Kidney epithelial cell (primary cell): ENCODE measurements around the gene RUFY2. TPM values are rescaled to one million over a fixed set of nuclear protein-coding genes. Genes with fewer than 3 reads are reported as not detected.
A peak's percentile ranks its signal among the peaks of the same experiment; 100 is the strongest.

ENCODE experiments used
- DNase-seq: peaks from one replicate; pipeline ENCODE4 v3.0.0-alpha.2; 2010; ENCODE audit warnings: low read depth
- H3K27me3 ChIP-seq: 2 replicates; pipeline ENCODE4 v1.6.0; 2011; ENCODE audit warnings: low read length; ENCODE audit not compliant: control insufficient read depth, insufficient read depth
- H3K36me3 ChIP-seq: 2 replicates; pipeline ENCODE4 v1.5.1; 2011; ENCODE audit warnings: low read length; ENCODE audit not compliant: control insufficient read depth, insufficient read depth
- H3K4me3 ChIP-seq: 2 replicates; pipeline ENCODE4 v1.5.1; 2011; ENCODE audit warnings: low read depth, mild to moderate bottlenecking, control low read depth, low read length
- total RNA-seq: library from RNA; depleted of rRNA; stranded (reverse); fragments of >200 nt; gene quantifications from 2 replicates; pipeline ENCODE4 v1.2.3, GENCODE V29; 2015
- TF ChIP-seq, protein P1 (sequence below): IDR thresholded peaks from 2 replicates; pipeline ENCODE4 v1.5.1; 2011; ENCODE audit warnings: mild to moderate bottlenecking, moderate library complexity, low read length, control low read depth, inconsistent platforms; ENCODE audit not compliant: insufficient read depth, poor library complexity, severe bottlenecking

The RUFY2 gene
- total RNA-seq, 1 donor from 2014 or later, result 13.0 TPM

GRCh38 chr10:68342909-68343516 is 64.1 kb downstream of the RUFY2 start:
- no peak for DNase-seq
- TF ChIP-seq, protein P1, sequence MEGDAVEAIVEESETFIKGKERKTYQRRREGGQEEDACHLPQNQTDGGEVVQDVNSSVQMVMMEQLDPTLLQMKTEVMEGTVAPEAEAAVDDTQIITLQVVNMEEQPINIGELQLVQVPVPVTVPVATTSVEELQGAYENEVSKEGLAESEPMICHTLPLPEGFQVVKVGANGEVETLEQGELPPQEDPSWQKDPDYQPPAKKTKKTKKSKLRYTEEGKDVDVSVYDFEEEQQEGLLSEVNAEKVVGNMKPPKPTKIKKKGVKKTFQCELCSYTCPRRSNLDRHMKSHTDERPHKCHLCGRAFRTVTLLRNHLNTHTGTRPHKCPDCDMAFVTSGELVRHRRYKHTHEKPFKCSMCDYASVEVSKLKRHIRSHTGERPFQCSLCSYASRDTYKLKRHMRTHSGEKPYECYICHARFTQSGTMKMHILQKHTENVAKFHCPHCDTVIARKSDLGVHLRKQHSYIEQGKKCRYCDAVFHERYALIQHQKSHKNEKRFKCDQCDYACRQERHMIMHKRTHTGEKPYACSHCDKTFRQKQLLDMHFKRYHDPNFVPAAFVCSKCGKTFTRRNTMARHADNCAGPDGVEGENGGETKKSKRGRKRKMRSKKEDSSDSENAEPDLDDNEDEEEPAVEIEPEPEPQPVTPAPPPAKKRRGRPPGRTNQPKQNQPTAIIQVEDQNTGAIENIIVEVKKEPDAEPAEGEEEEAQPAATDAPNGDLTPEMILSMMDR, result no peak
- no peaks in the 10 kb centered on the region for H3K27me3 ChIP-seq
- H3K4me3 ChIP-seq, result no peak overlapping the region
- no peaks in the 10 kb centered on the region for H3K36me3 ChIP-seq

- no peak overlapping the region for H3K4me3 ChIP-seq
- TF ChIP-seq, protein P1, result no peak
- DNase-seq, result no peak
- no peaks in the 10 kb centered on the region for H3K27me3 ChIP-seq
- no peaks in the 10 kb centered on the region for H3K36me3 ChIP-seq
Observed at GRCh38 chr10:68340358-68341080, 66.6 kb downstream of the RUFY2 start.

- H3K27me3 ChIP-seq, result no peaks in the 10 kb centered on the region
Observed at GRCh38 chr10:68336754-68337351, 70.2 kb downstream of the RUFY2 start.

GRCh38 chr10:68334672-68335467 is 72.2 kb downstream of the RUFY2 start:
- TF ChIP-seq, protein P1, result no peak
- Histone ChIP-seq H3K4me3 (peak overlapping the region; percentile 66), H3K27me3 (no peaks in the 10 kb centered on the region), H3K36me3 (no peaks in the 10 kb centered on the region)
- DNase-seq, result no peak

More at GRCh38 chr10:68336754-68337351, 70.2 kb downstream of the RUFY2 start:
- Histone ChIP-seq H3K36me3 (no peaks in the 10 kb centered on the region), H3K4me3 (no peak overlapping the region)
- TF ChIP-seq, protein P1, result no peak
- DNase-seq, result no peak

GRCh38 chr10:68333440-68334431 is 73.3 kb downstream of the RUFY2 start:
- H3K4me3 ChIP-seq, result peak overlapping the region; percentile 66
- no peaks in the 10 kb centered on the region for H3K27me3 ChIP-seq
- no peaks in the 10 kb centered on the region for H3K36me3 ChIP-seq
- TF ChIP-seq, protein P1, result no peak
- DNase-seq, result no peak
